Kidney (tissue), 14 donors: ENCODE data around the gene HLF. TPM values are rescaled to one million over a fixed set of nuclear protein-coding genes. Genes with fewer than 3 reads are reported as not detected.

Source experiments
- DNase-seq, 5 donors: peaks; one replicate each; pipeline ENCODE4 v3.0.0-alpha.2; 2013 to 2020
- FAIRE-seq: peaks from 2 replicates; lab custom pipeline; 2012; peaks lifted over from hg19 to GRCh38; lab: Jason Lieb, UNC
- H3K27ac ChIP-seq, 2 donors: one replicate each; pipeline ENCODE4 v1.7.0; 2013; ENCODE audit warnings: low read depth in 2 of 2, low read length in 2 of 2, inconsistent platforms in 1 of 2
- H3K27me3 ChIP-seq: one replicate; pipeline ENCODE4 v1.7.1; 2013; ENCODE audit warnings: low read length, inconsistent platforms; ENCODE audit not compliant: control insufficient read depth, insufficient read depth
- H3K36me3 ChIP-seq, 3 donors: one replicate each; pipeline versions ENCODE4 v1.7.0 to v1.7.1; 2013; ENCODE audit warnings: low read length in 3 of 3, control low read depth in 1 of 3, inconsistent platforms in 1 of 3; ENCODE audit not compliant: insufficient read depth in 3 of 3, control insufficient read depth in 2 of 3
- H3K4me1 ChIP-seq, 3 donors: one replicate each; pipeline versions ENCODE4 v1.7.0 to v1.7.1; 2013; ENCODE audit warnings: low read length in 3 of 3, inconsistent platforms in 1 of 3, low read depth in 1 of 3; ENCODE audit not compliant: control insufficient read depth in 2 of 3, insufficient read depth in 2 of 3
- H3K4me3 ChIP-seq, 3 donors: one replicate each; pipeline versions ENCODE4 v1.7.0 to v1.8.1; 2013; ENCODE audit warnings: low read length in 3 of 3, control low read depth in 1 of 3, inconsistent platforms in 1 of 3
- H3K9ac ChIP-seq, 3 donors: one replicate each; pipeline versions ENCODE4 v1.7.0 to v1.7.1; 2013; ENCODE audit warnings: low read length in 3 of 3, control low read depth in 1 of 3, inconsistent platforms in 1 of 3
- H3K9me3 ChIP-seq, 3 donors: one replicate each; pipeline versions ENCODE4 v1.7.0 to v1.7.1; 2013; ENCODE audit warnings: low read length in 3 of 3, control low read depth in 1 of 3, inconsistent platforms in 1 of 3; ENCODE audit not compliant: control insufficient read depth in 2 of 3, insufficient read depth in 1 of 3
- CTCF ChIP-seq: IDR thresholded peaks from 3 replicates; pipeline ENCODE4 v1.5.1; 2012; ENCODE audit warnings: mild to moderate bottlenecking, moderate library complexity, borderline replicate concordance; ENCODE audit not compliant: insufficient read depth; ENCODE audit errors: extremely low read depth
- intact Hi-C: fragments of 100-400 bp; cut with DNase I; formaldehyde crosslinking; loops from one replicate; pipeline ENCODE4 v1.11.1; 2022
- polyA plus RNA-seq: library from polyadenylated mRNA; stranded (reverse); fragments of 350-450 nt; fragmentation: Illumina TruSeq; extraction: RNeasy Lipid Tissue Mini Kit (QIAGEN cat#74804); gene quantifications from one replicate; pipeline ENCODE4 v1.2.3, GENCODE V29; 2014; ENCODE audit warnings: low read depth, low replicate concordance; ENCODE audit not compliant: insufficient read depth
- total RNA-seq: library from RNA; stranded (reverse); fragmentation: NEBNext Ultra II Directional; extraction: Animal tissue kit (Norgen Biotek cat#: 25700); gene quantifications from one replicate; pipeline ENCODE4 v1.2.1, GENCODE V29; 2021
- donor health status: control.
- donor health status: control.
- donor health status: control.
- donor health status: control.
- donor health status: control.
- donor health status: DM: yes; HTN: yes; CAD: no.
- donor health status: Normal renal cell carcinoma (clear cell type).

Gene HLF
- total and polyA plus RNA-seq, 2 donors from 2014 or later: 9.1 to 38.4 TPM

- Histone ChIP-seq H3K9ac (peak overlapping the region in 1 of 3 donors; percentile 38), H3K4me1 (peaks cover 0 to 12% (median 5%) of the 10 kb centered on the region in 3 donors), H3K4me3 (peak overlapping the region in 2 of 3 donors; percentile 65 to 76), H3K27me3 (peaks cover 15% of the 10 kb centered on the region), H3K27ac (peak overlapping the region; percentile 63 to 85), H3K9me3 (no peaks in the 10 kb centered on the region), H3K36me3 (peaks cover 0 to 2% (median 0%) of the 10 kb centered on the region in 3 donors)
- FAIRE-seq (no peak), DNase-seq (no peak)
- intact Hi-C loops: no loop called here
- no peak for TF ChIP-seq CTCF
Measured at GRCh38 chr17:55266958-55267688, 2.4 kb downstream of the HLF start.

- peak in 1 of 5 donors; percentile 73 for DNase-seq
- Histone ChIP-seq H3K27ac (peak overlapping the region; percentile 63 to 66), H3K4me3 (peak overlapping the region in 2 of 3 donors; percentile 12 to 76), H3K36me3 (peaks cover 0 to 2% (median 0%) of the 10 kb centered on the region in 3 donors), H3K9ac (peak overlapping the region in 1 of 3 donors; percentile 38), H3K4me1 (peaks cover 0 to 16% (median 12%) of the 10 kb centered on the region in 3 donors), H3K27me3 (peaks cover 11% of the 10 kb centered on the region), H3K9me3 (no peaks in the 10 kb centered on the region)
- TF ChIP-seq CTCF: no peak
- intact Hi-C loops: no loop called here
- FAIRE-seq: no peak
Measured at GRCh38 chr17:55267777-55268648, 3.3 kb downstream of the HLF start.

GRCh38 chr17:55268649-55269480, 4.1 kb downstream of the HLF start:
- Histone ChIP-seq H3K9me3 (no peaks in the 10 kb centered on the region), H3K27me3 (peaks cover 5% of the 10 kb centered on the region), H3K27ac (peak overlapping the region in 1 of 2 donors; percentile 55), H3K4me1 (peaks cover 0 to 22% (median 21%) of the 10 kb centered on the region in 3 donors), H3K4me3 (peak overlapping the region in 1 of 3 donors; percentile 76), H3K9ac (peak overlapping the region in 1 of 3 donors; percentile 5), H3K36me3 (peaks cover 0 to 2% (median 0%) of the 10 kb centered on the region in 3 donors)
- TF ChIP-seq CTCF: no peak
- FAIRE-seq (no peak), DNase-seq (no peak)
- intact Hi-C loops: no loop called here
